CD4-positive, alpha-beta T cell (primary cell): ENCODE measurements around the gene GDPD4. TPM values are rescaled to one million over a fixed set of nuclear protein-coding genes. Genes with fewer than 3 reads are reported as not detected.

Source experiments
- ATAC-seq: fragments of 200-7000 bp; cut with Tn5 transposase; one replicate; pipeline ENCODE4 v1.10.0; 2022; ENCODE audit warnings: mild to moderate bottlenecking; ENCODE audit not compliant: poor library complexity
- CTCF ChIA-PET: fragments of 350-600 bp; sonication (Branson Sonifier 250); formaldehyde crosslinking; loops from one replicate; lab custom pipeline; 2021; ENCODE audit warnings: antibody characterized with exemption, inconsistent platforms; lab: Charles Lee
- POLR2A ChIA-PET: fragments of 350-600 bp; sonication (Branson Sonifier 250); formaldehyde crosslinking; loops from one replicate; lab custom pipeline; 2021; ENCODE audit warnings: antibody characterized with exemption, inconsistent platforms; lab: Charles Lee
- DNase-seq, 14 experiments: peaks; one replicate each; pipeline ENCODE4 v3.0.0-alpha.2; 2013 to 2020; ENCODE audit warnings: mixed read lengths in 2 of 14
- H3K27ac ChIP-seq, 2 donors: one replicate each; pipeline versions ENCODE4 v1.5.1 to v1.7.0; 2013; ENCODE audit warnings: low read length in 2 of 2, low read depth in 1 of 2, mild to moderate bottlenecking in 1 of 2
- H3K27me3 ChIP-seq, 2 experiments: 1 replicate in 1 of 2; 2 replicates in 1 of 2; pipeline versions ENCODE4 v1.6.1 to v1.7.0; 2013; ENCODE audit warnings: low read length in 2 of 2, control low read depth in 1 of 2, mild to moderate bottlenecking in 1 of 2, moderate library complexity in 1 of 2; ENCODE audit not compliant: insufficient read depth in 2 of 2, control insufficient read depth in 1 of 2
- H3K36me3 ChIP-seq: one replicate; pipeline ENCODE4 v1.6.1; 2013; ENCODE audit warnings: low read length, control low read depth; ENCODE audit not compliant: insufficient read depth
- H3K4me1 ChIP-seq: one replicate; pipeline ENCODE4 v1.6.1; 2013; ENCODE audit warnings: low read length, control low read depth; ENCODE audit not compliant: insufficient read depth
- H3K4me3 ChIP-seq: one replicate; pipeline ENCODE4 v1.5.1; 2013; ENCODE audit warnings: mild to moderate bottlenecking, low read length, moderate library complexity
- H3K9me3 ChIP-seq, 2 experiments: 1 replicate in 1 of 2; 2 replicates in 1 of 2; pipeline versions ENCODE4 v1.6.1 to v1.7.0; 2013; ENCODE audit warnings: low read length in 2 of 2, mild to moderate bottlenecking in 2 of 2, control low read depth in 1 of 2, moderate library complexity in 1 of 2; ENCODE audit not compliant: control insufficient read depth in 1 of 2, insufficient read depth in 1 of 2
- H3K27ac Mint-ChIP-seq: one replicate; pipeline ENCODE4 v1.8.0; 2020; ENCODE audit warnings: mixed read lengths
- H3K27me3 Mint-ChIP-seq: one replicate; pipeline ENCODE4 v1.8.0; 2021; ENCODE audit warnings: mixed read lengths
- H3K36me3 Mint-ChIP-seq: one replicate; pipeline ENCODE4 v1.8.0; 2021; ENCODE audit warnings: low read depth, mixed read lengths
- H3K4me1 Mint-ChIP-seq: one replicate; pipeline ENCODE4 v1.8.0; 2021; ENCODE audit warnings: low read depth, mixed read lengths
- H3K4me3 Mint-ChIP-seq: one replicate; pipeline ENCODE4 v1.8.0; 2020; ENCODE audit warnings: mild to moderate bottlenecking, mixed read lengths
- H3K9me3 Mint-ChIP-seq: one replicate; pipeline ENCODE4 v1.8.0; 2020; ENCODE audit warnings: mixed read lengths
- intact Hi-C, 2 experiments: fragments of 100-400 bp; cut with DNase I in 1 of 2; cut with micrococcal nuclease in 1 of 2; formaldehyde crosslinking; loops; one replicate each; pipeline versions ENCODE4 v1.15.1 to v1.9.0; 2023 to 2025; cut with DNase I, micrococcal nuclease
- total RNA-seq, 174 experiments: library from RNA in 2 of 174; stranded (reverse) in 2 of 174; gene quantifications; one replicate each; pipeline ENCODE4 v1.2.3 and lab custom pipeline; 2021 to 2026
- TF ChIP-seq, protein P1 (sequence below): fragments of 200-600 bp; IDR thresholded peaks from one replicate; pipeline ENCODE4 v1.8.0; 2022; ENCODE audit warnings: antibody characterized with exemption, mild to moderate bottlenecking

GDPD4 gene
- total RNA-seq, 2 experiments from 2014 or later: not detected

DNA sequence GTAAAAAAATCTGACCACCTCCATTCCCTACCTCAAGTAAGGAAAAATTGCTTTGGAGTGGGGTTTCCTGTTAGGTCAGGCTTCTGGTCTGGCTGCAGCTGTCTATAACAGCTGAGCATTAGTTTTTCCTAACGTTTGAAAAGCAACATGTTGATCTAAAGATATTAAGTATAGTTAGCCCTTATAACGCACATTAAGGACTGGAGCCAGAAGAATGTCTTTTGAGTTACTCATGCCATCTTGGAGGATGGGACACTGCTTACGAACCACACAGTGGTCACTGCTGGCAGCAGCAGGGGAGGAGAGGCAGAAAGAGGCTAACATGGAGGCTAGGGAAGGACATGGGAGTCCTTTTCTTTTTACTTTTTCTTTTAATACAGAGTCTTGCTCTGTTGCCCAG is 44.1 kb upstream of the GDPD4 start:
- ChIA-PET CTCF (no interaction called here), POLR2A (no interaction called here)
- TF ChIP-seq, protein P1, sequence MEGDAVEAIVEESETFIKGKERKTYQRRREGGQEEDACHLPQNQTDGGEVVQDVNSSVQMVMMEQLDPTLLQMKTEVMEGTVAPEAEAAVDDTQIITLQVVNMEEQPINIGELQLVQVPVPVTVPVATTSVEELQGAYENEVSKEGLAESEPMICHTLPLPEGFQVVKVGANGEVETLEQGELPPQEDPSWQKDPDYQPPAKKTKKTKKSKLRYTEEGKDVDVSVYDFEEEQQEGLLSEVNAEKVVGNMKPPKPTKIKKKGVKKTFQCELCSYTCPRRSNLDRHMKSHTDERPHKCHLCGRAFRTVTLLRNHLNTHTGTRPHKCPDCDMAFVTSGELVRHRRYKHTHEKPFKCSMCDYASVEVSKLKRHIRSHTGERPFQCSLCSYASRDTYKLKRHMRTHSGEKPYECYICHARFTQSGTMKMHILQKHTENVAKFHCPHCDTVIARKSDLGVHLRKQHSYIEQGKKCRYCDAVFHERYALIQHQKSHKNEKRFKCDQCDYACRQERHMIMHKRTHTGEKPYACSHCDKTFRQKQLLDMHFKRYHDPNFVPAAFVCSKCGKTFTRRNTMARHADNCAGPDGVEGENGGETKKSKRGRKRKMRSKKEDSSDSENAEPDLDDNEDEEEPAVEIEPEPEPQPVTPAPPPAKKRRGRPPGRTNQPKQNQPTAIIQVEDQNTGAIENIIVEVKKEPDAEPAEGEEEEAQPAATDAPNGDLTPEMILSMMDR: no peak
- Mint-ChIP-seq H3K4me3 (no peak overlapping the region), H3K27me3 (no peaks in the 10 kb centered on the region), H3K36me3 (peaks cover 66% of the 10 kb centered on the region), H3K4me1 (no peaks in the 10 kb centered on the region), H3K9me3 (no peaks in the 10 kb centered on the region), H3K27ac (no peak overlapping the region)
- ATAC-seq (no peak), DNase-seq (no peak)
- Histone ChIP-seq H3K4me3 (no peak overlapping the region), H3K27ac (no peak overlapping the region), H3K36me3 (peaks cover 7% of the 10 kb centered on the region), H3K4me1 (no peaks in the 10 kb centered on the region), H3K9me3 (no peaks in the 10 kb centered on the region), H3K27me3 (no peaks in the 10 kb centered on the region)
- intact Hi-C loops: no loop called here

DNA sequence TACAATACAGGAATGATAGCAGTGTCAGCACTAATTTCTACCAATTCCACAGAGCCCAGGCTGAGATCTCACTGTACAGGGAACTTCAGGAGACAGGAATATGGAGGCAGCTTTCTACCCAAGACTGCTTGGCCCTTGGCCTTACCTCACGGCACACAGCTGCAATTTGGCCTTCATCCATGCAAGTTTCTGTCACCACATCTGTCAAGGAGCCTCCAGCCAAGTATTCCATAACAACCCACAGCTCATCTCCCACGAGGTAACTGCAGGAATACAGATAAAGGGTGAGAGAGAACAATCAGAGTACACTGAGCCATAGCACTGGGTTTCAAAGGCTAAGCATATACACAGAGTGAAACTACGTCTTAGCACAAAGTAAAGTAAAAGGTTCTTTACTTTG is 39.0 kb upstream of the GDPD4 start:
- no peak overlapping the region for H3K4me3 ChIP-seq
- intact Hi-C loops: no loop called here
- peaks cover 14% of the 10 kb centered on the region for H3K36me3 ChIP-seq
- no peak for ATAC-seq
- H3K4me1 ChIP-seq: no peaks in the 10 kb centered on the region
- H3K9me3 ChIP-seq: no peaks in the 10 kb centered on the region
- H3K9me3 Mint-ChIP-seq: no peaks in the 10 kb centered on the region
- H3K27ac Mint-ChIP-seq: no peak overlapping the region
- POLR2A ChIA-PET: interaction anchor here (0.5 kb wide), 1 partner anchor 209 kb away, joined by 3 read pairs; no protein-coding TSS in a partner anchor
- no peaks in the 10 kb centered on the region for H3K27me3 ChIP-seq
- no peak overlapping the region for H3K4me3 Mint-ChIP-seq
- no peak for DNase-seq
- no peak overlapping the region for H3K27ac ChIP-seq
- H3K27me3 Mint-ChIP-seq: no peaks in the 10 kb centered on the region
- H3K4me1 Mint-ChIP-seq: no peaks in the 10 kb centered on the region
- H3K36me3 Mint-ChIP-seq: peaks cover 65% of the 10 kb centered on the region
- TF ChIP-seq, protein P1: no peak
- CTCF ChIA-PET: no interaction called here

DNA sequence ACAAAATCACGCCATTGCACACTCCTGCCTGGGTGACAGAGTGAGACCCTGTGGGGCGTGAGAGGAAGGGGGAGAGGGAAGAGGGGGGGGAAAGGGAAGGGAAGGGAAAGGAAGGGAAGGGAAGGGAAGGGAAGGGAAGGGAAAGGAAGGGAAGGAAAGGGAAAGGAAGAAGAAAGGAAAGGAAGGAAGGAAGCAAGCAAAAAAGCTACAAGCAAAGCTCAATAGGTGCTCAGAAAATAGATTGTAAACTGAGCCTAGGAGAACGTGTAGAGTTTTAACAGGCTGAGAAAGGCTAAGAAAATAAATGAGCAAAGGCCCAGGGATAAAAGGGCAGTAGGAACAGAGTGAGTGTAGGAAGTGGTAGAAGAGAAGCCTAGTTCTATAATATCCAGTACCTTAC is 30.8 kb upstream of the GDPD4 start:
- H3K4me3 ChIP-seq: no peak overlapping the region
- H3K4me1 Mint-ChIP-seq: no peaks in the 10 kb centered on the region

More for the DNA sequence above, 30.8 kb upstream of the GDPD4 start:
- no peaks in the 10 kb centered on the region for H3K4me1 ChIP-seq
- TF ChIP-seq, protein P1: no peak
- Mint-ChIP-seq H3K9me3 (peaks cover 2% of the 10 kb centered on the region), H3K36me3 (peaks cover 61% of the 10 kb centered on the region), H3K27me3 (no peaks in the 10 kb centered on the region), H3K27ac (no peak overlapping the region), H3K4me3 (no peak overlapping the region)
- H3K27ac ChIP-seq: no peak overlapping the region
- POLR2A ChIA-PET: no interaction called here
- CTCF ChIA-PET: no interaction called here
- H3K9me3 ChIP-seq: peaks cover 0 to 4% of the 10 kb centered on the region in 2 experiments
- intact Hi-C loops: no loop called here
- no peak for ATAC-seq
- peaks cover 8% of the 10 kb centered on the region for H3K36me3 ChIP-seq
- H3K27me3 ChIP-seq: no peaks in the 10 kb centered on the region
- DNase-seq: no peak
